ENCODE results near the gene KLHDC8B.
"Not testable (repeated sequence)": the region's sequence is repeated elsewhere in the genome, so short reads cannot be mapped to it uniquely, and the experiment has no call there.

Gene KLHDC8B

GRCh38 chr3:49198161-49198560 is 26.8 kb downstream of the KLHDC8B start:
- DNase-seq, result no peak

GRCh38 chr3:49198611-49199230 is 27.3 kb downstream of the KLHDC8B start:
- DNase-seq, result no peak

- DNase-seq, result no peak
Measured at GRCh38 chr3:49199239-49199899, 28.0 kb downstream of the KLHDC8B start.

GRCh38 chr3:49199900-49200281 is 28.5 kb downstream of the KLHDC8B start:
- DNase-seq, result no peak

- no peak for DNase-seq
Measured at GRCh38 chr3:49213541-49213943, 42.1 kb downstream of the KLHDC8B start.

- no peak for DNase-seq
Measured at GRCh38 chr3:49213998-49214397, 42.6 kb downstream of the KLHDC8B start.

GRCh38 chr3:49216687-49217086 is 45.3 kb downstream of the KLHDC8B start:
- not testable (repeated sequence) for DNase-seq

GRCh38 chr3:49217108-49217507 is 45.7 kb downstream of the KLHDC8B start:
- DNase-seq, result not testable (repeated sequence)

GRCh38 chr3:49217688-49218470 is 46.5 kb downstream of the KLHDC8B start:
- DNase-seq, result no peak

- DNase-seq, result not testable (repeated sequence)
Measured at GRCh38 chr3:49218471-49218989, 47.1 kb downstream of the KLHDC8B start.

- no peak for DNase-seq
Measured at GRCh38 chr3:49219132-49219531, 47.7 kb downstream of the KLHDC8B start.

- not testable (repeated sequence) for DNase-seq
Measured at GRCh38 chr3:49220985-49221563, 49.7 kb downstream of the KLHDC8B start.

- no peak for DNase-seq
Measured at GRCh38 chr3:49222002-49222401, 50.6 kb downstream of the KLHDC8B start.
